Measurements from ENCODE around the gene MLLT3.

DNA sequence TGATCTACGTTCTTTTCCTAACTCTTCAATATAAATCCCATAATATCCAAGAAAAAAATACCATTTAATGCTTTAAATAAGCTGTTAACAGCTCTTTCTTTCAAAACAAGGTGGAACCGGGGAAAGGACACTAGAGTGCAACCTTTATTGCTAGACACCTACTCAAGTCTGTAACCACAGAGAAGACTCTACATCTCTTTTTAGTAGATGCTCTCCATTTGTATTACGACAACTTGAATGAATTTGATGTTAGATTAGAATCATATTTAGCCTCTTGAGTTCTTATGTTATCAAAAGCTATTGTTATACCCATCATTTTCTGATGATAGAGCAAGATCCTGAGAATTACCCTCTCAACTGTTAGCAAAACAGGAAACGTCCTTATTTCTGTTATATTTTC is 246.3 kb downstream of the MLLT3 start:
- TF ChIP-seq, protein P1, sequence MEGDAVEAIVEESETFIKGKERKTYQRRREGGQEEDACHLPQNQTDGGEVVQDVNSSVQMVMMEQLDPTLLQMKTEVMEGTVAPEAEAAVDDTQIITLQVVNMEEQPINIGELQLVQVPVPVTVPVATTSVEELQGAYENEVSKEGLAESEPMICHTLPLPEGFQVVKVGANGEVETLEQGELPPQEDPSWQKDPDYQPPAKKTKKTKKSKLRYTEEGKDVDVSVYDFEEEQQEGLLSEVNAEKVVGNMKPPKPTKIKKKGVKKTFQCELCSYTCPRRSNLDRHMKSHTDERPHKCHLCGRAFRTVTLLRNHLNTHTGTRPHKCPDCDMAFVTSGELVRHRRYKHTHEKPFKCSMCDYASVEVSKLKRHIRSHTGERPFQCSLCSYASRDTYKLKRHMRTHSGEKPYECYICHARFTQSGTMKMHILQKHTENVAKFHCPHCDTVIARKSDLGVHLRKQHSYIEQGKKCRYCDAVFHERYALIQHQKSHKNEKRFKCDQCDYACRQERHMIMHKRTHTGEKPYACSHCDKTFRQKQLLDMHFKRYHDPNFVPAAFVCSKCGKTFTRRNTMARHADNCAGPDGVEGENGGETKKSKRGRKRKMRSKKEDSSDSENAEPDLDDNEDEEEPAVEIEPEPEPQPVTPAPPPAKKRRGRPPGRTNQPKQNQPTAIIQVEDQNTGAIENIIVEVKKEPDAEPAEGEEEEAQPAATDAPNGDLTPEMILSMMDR (IDR thresholded peaks at IDR 0.05): no peak
- no peak for TF ChIP-seq KAT7 (CRISPR knock-in tag; IDR thresholded peaks at IDR 0.05; ENCODE audit: borderline replicate concordance)
- no peak for TF ChIP-seq CREM (CRISPR knock-in tag; IDR thresholded peaks at IDR 0.05)
- TF ChIP-seq USF2 (CRISPR knock-in tag; IDR thresholded peaks at IDR 0.05): no peak
- TF ChIP-seq CREB1 (CRISPR knock-in tag; IDR thresholded peaks at IDR 0.05): no peak
- TF ChIP-seq, protein P2, sequence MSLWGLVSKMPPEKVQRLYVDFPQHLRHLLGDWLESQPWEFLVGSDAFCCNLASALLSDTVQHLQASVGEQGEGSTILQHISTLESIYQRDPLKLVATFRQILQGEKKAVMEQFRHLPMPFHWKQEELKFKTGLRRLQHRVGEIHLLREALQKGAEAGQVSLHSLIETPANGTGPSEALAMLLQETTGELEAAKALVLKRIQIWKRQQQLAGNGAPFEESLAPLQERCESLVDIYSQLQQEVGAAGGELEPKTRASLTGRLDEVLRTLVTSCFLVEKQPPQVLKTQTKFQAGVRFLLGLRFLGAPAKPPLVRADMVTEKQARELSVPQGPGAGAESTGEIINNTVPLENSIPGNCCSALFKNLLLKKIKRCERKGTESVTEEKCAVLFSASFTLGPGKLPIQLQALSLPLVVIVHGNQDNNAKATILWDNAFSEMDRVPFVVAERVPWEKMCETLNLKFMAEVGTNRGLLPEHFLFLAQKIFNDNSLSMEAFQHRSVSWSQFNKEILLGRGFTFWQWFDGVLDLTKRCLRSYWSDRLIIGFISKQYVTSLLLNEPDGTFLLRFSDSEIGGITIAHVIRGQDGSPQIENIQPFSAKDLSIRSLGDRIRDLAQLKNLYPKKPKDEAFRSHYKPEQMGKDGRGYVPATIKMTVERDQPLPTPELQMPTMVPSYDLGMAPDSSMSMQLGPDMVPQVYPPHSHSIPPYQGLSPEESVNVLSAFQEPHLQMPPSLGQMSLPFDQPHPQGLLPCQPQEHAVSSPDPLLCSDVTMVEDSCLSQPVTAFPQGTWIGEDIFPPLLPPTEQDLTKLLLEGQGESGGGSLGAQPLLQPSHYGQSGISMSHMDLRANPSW (CRISPR knock-in tag; conservative IDR thresholded peaks at IDR 0.05; ENCODE audit: low read depth): no peak
- no peak for TF ChIP-seq TCF7 (CRISPR knock-in tag; IDR thresholded peaks at IDR 0.05; ENCODE audit: low read depth)
- TF ChIP-seq CBFB (CRISPR knock-in tag; IDR thresholded peaks at IDR 0.05; ENCODE audit: low read depth): no peak
- TF ChIP-seq ZNF263 (CRISPR knock-in tag; IDR thresholded peaks at IDR 0.05; ENCODE audit: low read depth): no peak
- TF ChIP-seq RELA (CRISPR knock-in tag; IDR thresholded peaks at IDR 0.05; ENCODE audit: borderline replicate concordance): no peak
